HG03432 (cell line): Measurements from ENCODE around the gene ZRANB1.

Experiments used
- ATAC-seq: cut with Tn5 transposase; IDR thresholded peaks from one replicate; pipeline ENCODE4 v1.9.1; 2021; ENCODE audit warnings: mild to moderate bottlenecking, moderate library complexity; ENCODE audit not compliant: unreplicated experiment

The ZRANB1 gene

GRCh38 chr10:125004571-125005311 lies 62.8 kb downstream of the ZRANB1 start:
- no peak for ATAC-seq

- ATAC-seq, result no peak
Measured at GRCh38 chr10:125005312-125006187, 63.6 kb downstream of the ZRANB1 start.

- no peak for ATAC-seq
Measured at GRCh38 chr10:125006188-125006680, 64.3 kb downstream of the ZRANB1 start.

DNA sequence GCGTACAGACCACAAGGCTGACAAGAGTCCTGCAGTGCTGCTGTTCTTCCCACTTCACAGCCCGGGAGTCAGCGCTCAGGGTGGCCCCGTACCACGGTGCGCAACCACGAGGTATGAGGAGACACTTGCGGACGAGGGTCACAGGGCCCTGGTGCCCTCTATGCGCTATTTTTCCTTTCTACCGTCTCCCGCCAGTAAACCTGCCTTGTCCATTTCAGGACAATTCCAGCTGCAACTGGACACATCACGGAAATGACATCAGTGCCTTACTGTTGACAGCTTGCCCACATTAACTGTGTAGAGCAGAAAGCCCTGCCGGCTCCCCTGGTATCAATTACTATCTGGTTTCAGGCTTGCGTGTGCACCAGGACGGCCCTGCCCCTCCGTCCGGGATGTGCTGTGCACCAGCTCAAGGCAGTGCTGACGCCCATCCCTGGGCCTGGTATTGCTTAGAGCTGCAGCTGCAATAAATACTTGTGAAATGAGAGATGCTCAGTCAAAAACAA lies 65.1 kb downstream of the ZRANB1 start:
- ATAC-seq, result no peak

DNA sequence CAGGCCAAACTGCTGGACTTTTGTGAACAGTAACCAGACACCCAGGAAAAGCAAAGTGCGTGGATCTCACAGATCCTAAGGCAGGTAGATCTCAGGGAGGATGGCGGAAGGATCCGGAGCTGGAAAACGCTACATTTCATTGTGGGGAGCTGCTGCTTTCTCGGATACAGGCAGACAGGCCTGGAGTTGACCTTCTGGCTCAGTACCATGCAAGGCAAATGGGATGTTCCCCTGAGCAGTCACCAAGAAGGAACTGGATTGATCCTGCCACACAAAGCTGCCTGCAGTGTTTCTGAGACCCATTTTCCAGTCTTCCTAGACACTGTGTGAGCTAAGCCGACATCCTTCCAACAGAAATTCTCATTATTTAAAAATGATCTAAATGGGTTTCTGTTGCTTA lies 65.5 kb downstream of the ZRANB1 start:
- ATAC-seq, result no peak

GRCh38 chr10:125008689-125009638 lies 67.0 kb downstream of the ZRANB1 start:
- no peak for ATAC-seq

DNA sequence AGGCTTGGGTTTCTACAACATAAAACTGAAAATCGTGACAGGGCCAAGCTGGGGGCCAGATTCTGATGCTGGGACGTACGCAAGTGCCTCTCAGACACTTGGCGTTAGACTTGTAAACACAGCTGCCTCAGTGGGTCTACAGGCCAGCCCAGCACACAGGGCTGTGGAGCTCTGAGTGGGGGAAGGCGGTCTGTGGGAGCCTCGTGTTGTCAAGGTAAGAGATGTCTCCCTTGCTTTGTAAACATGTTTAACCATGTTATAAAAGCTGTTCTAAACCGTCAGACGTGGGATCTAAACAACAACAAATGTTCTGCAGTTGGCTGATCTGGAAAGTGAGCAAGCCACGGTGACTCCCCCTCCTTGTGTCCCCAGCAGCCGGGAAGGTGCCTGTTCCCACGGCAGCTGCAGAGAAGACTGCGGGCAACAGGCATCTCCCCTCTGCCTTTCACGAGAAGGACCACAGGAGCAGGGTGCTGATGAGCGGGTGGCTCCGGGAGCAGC lies 67.8 kb downstream of the ZRANB1 start:
- no peak for ATAC-seq

GRCh38 chr10:125010362-125010761 lies 68.4 kb downstream of the ZRANB1 start:
- no peak for ATAC-seq

DNA sequence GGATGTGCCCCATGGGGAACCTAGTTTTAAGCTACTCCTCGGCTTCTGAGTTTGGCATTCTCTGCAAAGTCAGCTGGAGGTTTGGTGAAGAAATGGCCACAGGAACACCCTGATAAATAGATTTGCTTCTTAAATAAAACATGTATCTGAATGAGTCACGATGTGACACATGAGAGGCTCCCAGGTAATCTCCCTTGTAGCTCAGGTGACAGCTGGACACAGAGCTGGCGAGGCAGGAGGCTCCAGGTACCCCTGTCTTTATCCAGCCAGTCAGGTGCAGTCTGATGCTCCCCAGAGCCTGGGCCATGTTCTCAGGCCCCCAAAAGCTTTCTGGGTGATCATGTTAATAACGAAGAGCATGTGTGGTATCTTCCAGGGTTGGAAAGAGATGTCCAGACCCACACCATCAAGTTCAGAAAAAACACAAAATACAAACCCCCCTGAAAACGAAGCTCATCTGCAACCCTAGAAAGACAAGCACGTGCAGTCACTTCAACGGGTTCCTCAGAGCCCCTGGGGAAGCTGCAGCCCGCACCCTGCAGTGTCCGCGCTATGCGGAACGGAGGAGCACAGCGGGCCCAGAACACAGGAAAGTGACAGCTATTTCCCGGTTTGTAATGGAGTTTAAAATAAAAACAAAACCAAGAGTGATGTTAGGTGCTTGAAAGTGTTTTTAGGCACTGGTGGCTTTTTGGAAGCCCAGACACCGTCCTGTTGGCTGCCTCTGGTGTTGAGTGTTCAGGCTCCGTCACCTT lies 69.4 kb downstream of the ZRANB1 start:
- ATAC-seq, result no peak

DNA sequence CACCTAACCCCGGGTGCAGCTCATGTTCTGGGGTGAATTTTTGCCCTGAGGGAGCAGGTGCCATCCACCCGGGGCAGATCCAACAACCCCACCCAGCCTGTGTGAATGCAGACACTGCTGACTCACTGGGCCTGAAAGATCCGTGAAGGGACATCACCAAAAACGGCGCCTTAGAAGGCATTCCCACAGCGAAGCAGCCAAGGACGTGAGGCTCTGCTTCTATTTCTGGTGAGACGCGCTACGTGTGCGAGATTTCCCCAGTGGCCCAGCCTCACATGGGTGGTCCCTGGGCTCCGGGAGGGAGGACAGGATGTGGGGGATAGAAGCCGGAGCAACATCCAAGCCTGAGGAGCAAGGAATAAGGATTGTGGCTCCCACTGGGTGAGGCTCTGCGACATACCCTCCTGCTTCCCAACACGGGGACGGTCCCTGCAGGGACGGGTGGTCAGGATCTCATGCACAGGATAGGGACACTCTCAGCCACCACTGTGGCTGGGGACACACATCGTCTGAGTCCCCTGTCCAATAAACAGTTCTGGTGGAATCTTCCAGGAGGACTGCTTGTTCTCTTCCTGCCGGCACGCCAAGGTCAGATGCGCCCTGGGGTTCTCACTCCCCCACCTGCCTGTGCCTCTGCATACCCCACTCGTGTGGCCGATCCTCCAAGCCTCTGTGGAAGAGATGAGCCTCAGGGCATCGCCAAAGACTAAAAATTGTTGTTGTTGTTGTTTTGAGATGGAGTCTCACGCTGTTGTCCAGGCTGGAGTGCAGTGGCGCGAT lies 70.2 kb downstream of the ZRANB1 start:
- ATAC-seq, result no peak

GRCh38 chr10:125012851-125013528 lies 71.1 kb downstream of the ZRANB1 start:
- no peak for ATAC-seq

- no peak for ATAC-seq
Measured at GRCh38 chr10:125013529-125013872, 71.6 kb downstream of the ZRANB1 start.

GRCh38 chr10:125014086-125014830 lies 72.3 kb downstream of the ZRANB1 start:
- no peak for ATAC-seq

- ATAC-seq, result no peak
Measured at GRCh38 chr10:125014836-125015355, 73.0 kb downstream of the ZRANB1 start.

- no peak for ATAC-seq
Measured at GRCh38 chr10:125015356-125015944, 73.5 kb downstream of the ZRANB1 start.

DNA sequence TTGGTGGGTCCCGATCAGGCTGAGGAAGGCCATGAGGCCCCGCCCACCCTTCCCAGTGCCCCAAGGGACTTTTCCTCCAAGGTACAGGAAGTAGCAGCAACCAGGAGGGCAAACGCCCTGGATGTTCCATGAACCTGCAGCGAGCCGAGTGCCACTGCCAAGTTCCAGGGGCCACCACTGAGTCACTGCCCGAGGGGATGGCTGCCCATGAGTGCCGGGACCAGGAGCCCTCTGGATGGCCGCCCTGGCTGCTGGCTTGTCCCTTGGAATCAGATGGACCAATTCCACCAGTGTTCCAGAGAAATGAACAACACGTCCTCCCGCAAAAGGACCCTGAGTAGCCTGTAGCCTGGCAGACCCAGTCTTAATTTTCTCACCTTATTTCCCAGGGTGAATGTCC lies 74.2 kb downstream of the ZRANB1 start:
- ATAC-seq, result no peak

GRCh38 chr10:125016611-125017202 lies 74.8 kb downstream of the ZRANB1 start:
- no peak for ATAC-seq
